SU-DHL-6 (cell line): ENCODE data around the gene SLC12A7.

Experiments used
- CTCF ChIP-seq: fragments of 200-600 bp; sonication (generic); IDR thresholded peaks from one replicate; pipeline ENCODE4 v1.5.1; 2017; ENCODE audit warnings: antibody characterized with exemption, mild to moderate bottlenecking, low read length, moderate library complexity; ENCODE audit not compliant: insufficient read depth, poor library complexity, severe bottlenecking
- EZH2phosphoT487 ChIP-seq: fragments of 200-600 bp; sonication (generic), shearing (Covaris generic); conservative IDR thresholded peaks from 2 replicates; pipeline ENCODE4 v1.6.1; 2018; ENCODE audit warnings: mild to moderate bottlenecking, antibody characterized with exemption, low read length, moderate library complexity, mixed read lengths

- TF ChIP-seq CTCF (no peak), EZH2phosphoT487 (no peak)
Observed at GRCh38 chr5:1150866-1151265, 39.0 kb upstream of the SLC12A7 start.
